Activated T-helper 2 cell treated with anti-CD3 and anti-CD28 coated beads, Interferon-gamma antibody, Interleukin-2, Interleukin-4, amounts not matched to agents 10 μg/mL and 5 μg/mL and 100 μg/mL, durations not matched to agents 14 hours and 24 hours and 36 hours (primary cell): ENCODE data around the gene SEC16A. TPM values are rescaled to one million over a fixed set of nuclear protein-coding genes. Genes with fewer than 3 reads are reported as not detected.
"Not testable (repeated sequence)": the region's sequence is repeated elsewhere in the genome, so short reads cannot be mapped to it uniquely, and the experiment has no call there.

Source experiments
- DNase-seq: peaks from one replicate; pipeline ENCODE4 v3.0.0; 2021; ENCODE audit warnings: low spot score
- H3K27ac Mint-ChIP-seq: one replicate; pipeline ENCODE4 v1.8.0; 2021; ENCODE audit warnings: mixed read lengths
- H3K27me3 Mint-ChIP-seq: one replicate; pipeline ENCODE4 v1.8.0; 2021; ENCODE audit warnings: low read depth, mixed read lengths
- H3K36me3 Mint-ChIP-seq: one replicate; pipeline ENCODE4 v1.8.0; 2021; ENCODE audit warnings: low read depth, mixed read lengths
- H3K4me1 Mint-ChIP-seq: one replicate; pipeline ENCODE4 v1.8.0; 2021; ENCODE audit warnings: low read depth, mixed read lengths
- H3K4me3 Mint-ChIP-seq: one replicate; pipeline ENCODE4 v1.8.0; 2021; ENCODE audit warnings: low read depth, mild to moderate bottlenecking, moderate library complexity, mixed read lengths
- H3K9me3 Mint-ChIP-seq: one replicate; pipeline ENCODE4 v1.8.0; 2021; ENCODE audit warnings: mixed read lengths
- intact Hi-C: fragments of 100-400 bp; cut with micrococcal nuclease; formaldehyde crosslinking; loops from one replicate; pipeline ENCODE4 v1.15.1; 2023
- total RNA-seq: library from RNA; stranded (reverse); gene quantifications from 2 replicates; pipeline ENCODE4 v1.2.3, GENCODE V29; 2022

SEC16A gene
- total RNA-seq, 1 donor from 2014 or later: 74.5 TPM

DNA sequence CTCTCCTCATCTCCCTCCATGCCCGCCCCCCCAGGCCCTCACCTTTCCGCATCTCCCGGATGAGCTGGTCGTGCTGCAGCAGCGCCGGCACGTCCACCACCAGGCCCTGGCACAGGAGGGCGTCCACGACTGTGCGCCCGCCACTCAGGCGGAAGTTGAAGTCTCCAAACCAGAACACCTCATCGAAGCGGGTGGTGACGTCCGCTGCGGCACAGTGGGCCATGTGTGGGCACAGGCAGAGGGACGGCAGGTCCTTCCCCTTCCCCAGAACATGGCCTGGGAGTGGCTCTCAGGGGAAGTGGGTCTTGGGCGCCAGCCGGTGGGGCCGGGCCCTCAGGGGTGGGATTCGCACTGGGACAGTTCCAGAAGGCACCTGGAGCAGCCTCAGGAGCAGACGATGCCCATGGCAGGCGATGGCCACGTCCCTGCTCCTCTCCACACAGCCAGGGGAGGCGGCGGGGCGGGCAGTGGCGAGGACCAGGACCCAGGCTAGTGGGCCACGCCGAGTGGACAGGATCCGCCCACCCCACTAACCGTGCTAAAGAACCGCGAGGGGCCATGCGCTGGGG lies 51.0 kb downstream of the SEC16A start:
- Mint-ChIP-seq H3K27me3 (no peaks in the 10 kb centered on the region), H3K9me3 (no peaks in the 10 kb centered on the region), H3K27ac (no peak overlapping the region), H3K36me3 (peaks cover 28% of the 10 kb centered on the region), H3K4me3 (no peak overlapping the region), H3K4me1 (peaks cover 7% of the 10 kb centered on the region)
- intact Hi-C loops: no loop called here
- no peak for DNase-seq

DNA sequence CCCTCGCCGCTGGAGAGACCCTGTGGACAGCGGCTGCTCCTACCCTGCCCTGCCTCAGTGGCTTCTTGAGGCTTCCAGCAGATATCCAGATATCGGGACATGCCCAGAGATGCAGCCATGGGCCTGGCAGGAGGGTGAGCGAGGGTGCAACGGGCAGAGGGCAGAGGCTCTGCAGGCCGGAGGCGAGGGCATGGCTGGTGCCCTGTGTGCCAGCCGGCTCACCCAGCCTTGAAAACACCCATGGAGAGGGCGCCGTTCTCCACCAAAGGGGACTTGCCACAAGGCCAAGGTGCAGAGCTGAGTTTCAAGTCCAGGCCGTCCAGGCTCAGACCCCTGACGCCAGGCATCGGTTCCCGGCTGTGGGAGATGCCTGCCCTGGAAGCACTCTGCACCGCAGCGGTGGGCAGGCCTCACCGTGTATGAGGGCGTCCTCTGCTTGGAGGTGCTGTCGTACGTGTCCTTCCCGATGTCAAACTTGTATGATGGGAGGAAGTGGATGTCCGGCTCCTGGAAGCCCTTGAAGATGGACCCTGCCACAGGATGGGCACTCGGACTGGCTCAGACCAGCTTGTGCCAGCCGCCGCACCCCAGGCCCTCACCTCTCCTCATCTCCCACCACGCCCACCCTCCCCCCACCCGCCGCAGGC lies 52.1 kb downstream of the SEC16A start:
- Mint-ChIP-seq H3K9me3 (no peaks in the 10 kb centered on the region), H3K4me3 (no peak overlapping the region), H3K36me3 (peaks cover 27% of the 10 kb centered on the region), H3K27ac (no peak overlapping the region), H3K4me1 (no peaks in the 10 kb centered on the region), H3K27me3 (no peaks in the 10 kb centered on the region)
- intact Hi-C loops: no loop called here
- DNase-seq: no peak

GRCh38 chr9:136429683-136430491 lies 53.0 kb downstream of the SEC16A start:
- no peaks in the 10 kb centered on the region for H3K27me3 Mint-ChIP-seq
- peaks cover 31% of the 10 kb centered on the region for H3K36me3 Mint-ChIP-seq
- no peak overlapping the region for H3K27ac Mint-ChIP-seq
- H3K4me3 Mint-ChIP-seq: no peak overlapping the region
- intact Hi-C loops: no loop called here
- no peak for DNase-seq
- H3K9me3 Mint-ChIP-seq: no peaks in the 10 kb centered on the region
- H3K4me1 Mint-ChIP-seq: peaks cover 4% of the 10 kb centered on the region

DNA sequence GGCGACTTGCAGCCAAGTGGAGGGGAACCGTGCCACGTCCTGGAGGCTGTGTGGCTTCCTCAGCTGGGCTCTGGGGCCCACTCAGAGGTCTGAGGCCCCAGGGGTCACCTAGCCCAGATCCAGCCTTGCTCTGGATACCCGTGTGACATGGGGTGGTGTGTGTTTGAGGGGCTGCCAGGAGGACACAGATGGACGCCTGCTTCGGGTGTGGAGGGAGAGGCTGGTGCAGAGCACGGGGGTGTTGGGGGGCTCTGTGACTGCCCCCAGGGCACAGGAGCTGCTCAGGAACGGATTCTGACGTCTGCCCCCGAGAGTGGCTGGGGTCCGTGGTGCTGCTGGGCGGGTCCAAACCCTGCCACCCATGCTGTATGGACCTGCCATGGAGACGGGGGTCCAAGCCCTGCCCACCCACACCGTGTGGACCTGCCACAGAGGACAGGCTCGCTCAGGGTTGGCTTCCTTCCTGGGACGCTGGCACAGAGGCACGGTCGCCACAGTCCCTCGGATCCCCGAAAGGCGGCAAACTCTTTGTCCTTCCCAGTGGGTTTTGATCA lies 53.7 kb downstream of the SEC16A start:
- H3K27me3 Mint-ChIP-seq: no peaks in the 10 kb centered on the region

DNA sequence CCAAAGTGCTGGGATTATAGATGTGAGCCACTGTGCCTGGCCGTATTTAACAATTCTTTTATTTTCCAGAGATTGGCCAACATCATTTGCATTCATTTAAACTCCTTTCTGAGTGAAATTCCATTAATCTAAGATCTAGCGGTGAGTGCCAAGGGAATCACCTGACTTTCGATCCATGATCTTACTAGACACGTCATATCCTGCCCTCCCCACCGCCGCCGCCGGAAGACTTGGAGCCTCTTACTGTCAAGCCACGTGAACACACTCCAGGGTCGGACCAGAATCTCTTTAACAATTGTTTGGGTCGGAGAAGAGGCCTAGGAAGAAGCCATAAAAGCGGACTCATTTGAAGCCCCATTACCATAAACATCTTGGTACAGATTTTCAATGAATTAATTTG lies 56.1 kb downstream of the SEC16A start:
- H3K4me1 Mint-ChIP-seq: peaks cover 4% of the 10 kb centered on the region
- DNase-seq: no peak
- no peak overlapping the region for H3K27ac Mint-ChIP-seq
- H3K27me3 Mint-ChIP-seq: no peaks in the 10 kb centered on the region
- H3K9me3 Mint-ChIP-seq: no peaks in the 10 kb centered on the region
- intact Hi-C loops: no loop called here
- H3K36me3 Mint-ChIP-seq: peaks cover 51% of the 10 kb centered on the region
- no peak overlapping the region for H3K4me3 Mint-ChIP-seq

More for the DNA sequence above, 53.7 kb downstream of the SEC16A start:
- peaks cover 4% of the 10 kb centered on the region for H3K4me1 Mint-ChIP-seq
- no peak overlapping the region for H3K27ac Mint-ChIP-seq
- DNase-seq: no peak
- no peak overlapping the region for H3K4me3 Mint-ChIP-seq
- H3K36me3 Mint-ChIP-seq: peaks cover 37% of the 10 kb centered on the region
- H3K9me3 Mint-ChIP-seq: no peaks in the 10 kb centered on the region
- intact Hi-C loops: no loop called here

GRCh38 chr9:136425367-136425766 lies 57.5 kb downstream of the SEC16A start:
- H3K27ac Mint-ChIP-seq: peak overlapping the region; percentile 52
- not testable (repeated sequence) for H3K4me3 Mint-ChIP-seq

GRCh38 chr9:136424750-136425362 lies 58.0 kb downstream of the SEC16A start:
- Mint-ChIP-seq H3K4me3 (no peak overlapping the region), H3K4me1 (peaks cover 4% of the 10 kb centered on the region), H3K27me3 (no peaks in the 10 kb centered on the region), H3K9me3 (no peaks in the 10 kb centered on the region), H3K27ac (peak overlapping the region; percentile 52), H3K36me3 (peaks cover 57% of the 10 kb centered on the region)
- DNase-seq: no peak
- intact Hi-C loops: no loop called here

More at GRCh38 chr9:136425367-136425766, 57.5 kb downstream of the SEC16A start:
- intact Hi-C loops, DNase-seq, H3K27me3 Mint-ChIP-seq, H3K9me3 Mint-ChIP-seq, H3K4me1 Mint-ChIP-seq: not testable (repeated sequence)
- H3K36me3 Mint-ChIP-seq: peaks cover 60% of the 10 kb centered on the region

DNA sequence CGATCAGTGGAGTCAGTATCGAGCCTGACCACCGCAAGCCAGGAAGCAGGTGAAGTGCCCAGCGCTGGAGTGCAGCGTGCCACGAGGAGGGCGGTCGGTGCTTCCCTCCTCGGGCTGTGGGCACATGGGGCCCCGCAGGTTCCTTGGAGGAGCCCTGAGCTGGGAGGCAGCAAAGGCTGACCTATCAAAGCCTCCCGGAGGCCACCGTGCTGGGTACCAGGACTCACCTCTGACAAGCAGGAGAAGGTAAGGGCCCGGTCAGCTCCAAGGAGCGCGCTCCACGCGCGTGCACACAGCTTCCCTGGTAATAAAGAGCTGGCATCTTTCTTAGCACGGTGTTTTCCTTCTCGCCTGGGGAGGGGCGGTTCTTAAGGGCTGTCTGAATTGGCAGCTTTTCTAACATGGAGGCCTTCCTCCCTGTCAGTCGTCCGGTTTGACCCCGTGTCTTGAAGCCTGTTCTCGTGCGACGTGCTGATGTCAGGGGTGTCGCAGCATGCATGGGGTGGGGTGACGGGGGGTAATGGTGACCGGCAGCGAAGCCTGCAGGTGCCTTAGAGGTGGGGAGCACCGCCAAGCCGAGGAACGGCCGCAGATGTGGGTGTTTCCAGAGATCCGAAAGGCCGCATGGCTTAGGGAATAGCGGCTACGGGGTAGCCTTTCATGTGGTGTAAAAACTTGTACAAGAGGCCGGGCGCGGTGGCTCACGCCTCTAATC lies 59.3 kb downstream of the SEC16A start:
- peaks cover 63% of the 10 kb centered on the region for H3K36me3 Mint-ChIP-seq
- H3K27me3 Mint-ChIP-seq: no peaks in the 10 kb centered on the region
- intact Hi-C loops: no loop called here
- H3K4me3 Mint-ChIP-seq: no peak overlapping the region
- no peaks in the 10 kb centered on the region for H3K9me3 Mint-ChIP-seq
- peaks cover 4% of the 10 kb centered on the region for H3K4me1 Mint-ChIP-seq
- H3K27ac Mint-ChIP-seq: no peak overlapping the region
- no peak for DNase-seq

DNA sequence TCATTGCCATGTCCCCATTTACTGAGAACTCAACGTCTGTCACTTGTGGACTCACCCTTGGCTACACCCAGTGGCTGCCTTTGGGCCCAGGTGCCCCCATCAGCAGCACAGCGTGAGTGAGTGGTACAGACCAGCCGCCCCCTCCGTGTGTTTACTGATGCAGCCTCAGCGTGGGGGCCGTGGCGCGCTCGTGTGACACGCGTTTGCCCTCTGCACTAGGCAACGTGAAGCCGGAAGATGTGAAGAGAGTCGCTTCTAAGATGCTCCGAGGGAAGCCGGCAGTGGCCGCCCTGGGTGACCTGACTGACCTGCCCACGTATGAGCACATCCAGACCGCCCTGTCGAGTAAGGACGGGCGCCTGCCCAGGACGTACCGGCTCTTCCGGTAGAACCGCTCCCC lies 60.0 kb downstream of the SEC16A start:
- intact Hi-C loops: no loop called here
- H3K4me1 Mint-ChIP-seq: peaks cover 4% of the 10 kb centered on the region
- H3K27me3 Mint-ChIP-seq: no peaks in the 10 kb centered on the region
- peaks cover 66% of the 10 kb centered on the region for H3K36me3 Mint-ChIP-seq
- no peak for DNase-seq
- no peak overlapping the region for H3K27ac Mint-ChIP-seq
- H3K9me3 Mint-ChIP-seq: no peaks in the 10 kb centered on the region
- no peak overlapping the region for H3K4me3 Mint-ChIP-seq

GRCh38 chr9:136421791-136422190 lies 61.0 kb downstream of the SEC16A start:
- Mint-ChIP-seq H3K27me3 (no peaks in the 10 kb centered on the region), H3K4me1 (peaks cover 4% of the 10 kb centered on the region), H3K9me3 (no peaks in the 10 kb centered on the region), H3K27ac (no peak overlapping the region), H3K4me3 (no peak overlapping the region), H3K36me3 (peaks cover 69% of the 10 kb centered on the region)
- intact Hi-C loops: no loop called here
- DNase-seq: no peak

DNA sequence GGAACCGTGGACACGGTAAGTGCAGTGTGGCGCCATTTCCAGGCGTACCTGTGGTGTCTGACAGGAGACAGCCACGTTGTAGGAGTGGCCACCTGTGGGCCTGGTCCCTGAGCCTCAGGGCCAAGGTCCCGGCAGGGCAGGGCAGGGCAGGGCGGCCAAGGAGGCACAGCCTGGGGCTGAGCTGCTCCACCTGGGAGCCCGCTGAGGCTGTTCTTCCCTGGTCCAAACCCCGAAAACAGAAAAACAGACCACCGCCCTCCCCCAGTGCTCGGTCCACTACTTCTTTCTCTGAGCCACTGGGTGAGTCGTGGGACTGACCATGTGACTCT lies 63.8 kb downstream of the SEC16A start:
- H3K36me3 Mint-ChIP-seq: peaks cover 71% of the 10 kb centered on the region
- no peaks in the 10 kb centered on the region for H3K27me3 Mint-ChIP-seq
- H3K27ac Mint-ChIP-seq: no peak overlapping the region
- no peak overlapping the region for H3K4me3 Mint-ChIP-seq
- no peaks in the 10 kb centered on the region for H3K4me1 Mint-ChIP-seq
- no peak for DNase-seq
- H3K9me3 Mint-ChIP-seq: no peaks in the 10 kb centered on the region
- intact Hi-C loops: no loop called here
